ENCODE data around the gene VAV3.

DNA sequence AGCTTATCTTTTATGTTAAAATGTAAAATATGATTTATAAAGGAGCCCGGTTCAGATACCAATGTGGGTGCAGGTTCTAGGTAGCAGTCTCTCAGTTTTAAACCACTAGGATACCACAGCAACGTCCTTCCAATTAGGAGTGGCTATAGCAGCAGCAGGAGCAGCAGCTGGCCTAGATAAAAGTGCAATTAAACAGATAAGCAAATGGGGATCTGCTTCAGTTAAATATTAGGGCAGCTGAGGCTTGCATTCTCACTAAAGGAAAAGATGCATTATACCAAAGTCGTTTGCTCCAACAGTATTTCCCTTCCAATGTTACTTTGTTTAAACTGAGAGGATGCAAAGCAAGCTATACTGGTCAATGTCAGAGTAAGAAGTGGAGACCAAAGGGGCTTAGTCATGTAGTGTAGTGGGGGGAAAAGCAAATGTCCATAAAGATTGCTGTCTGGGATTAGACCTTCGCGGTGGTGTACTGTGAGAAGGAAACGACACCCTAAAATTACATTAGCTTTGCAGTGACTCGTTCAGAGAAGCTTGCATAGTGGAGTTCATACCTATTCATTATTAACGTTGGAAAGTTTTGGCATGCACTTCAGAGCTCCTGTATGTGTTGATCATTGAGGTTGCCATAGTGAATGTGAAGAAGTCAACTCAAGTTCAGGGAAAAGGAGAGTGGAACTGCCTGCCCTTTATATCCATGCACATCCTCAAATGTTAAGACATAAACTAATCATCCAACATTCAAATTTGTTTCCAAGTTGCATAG lies 272.2 kb downstream of the VAV3 start:
- TF ChIP-seq, protein P1, sequence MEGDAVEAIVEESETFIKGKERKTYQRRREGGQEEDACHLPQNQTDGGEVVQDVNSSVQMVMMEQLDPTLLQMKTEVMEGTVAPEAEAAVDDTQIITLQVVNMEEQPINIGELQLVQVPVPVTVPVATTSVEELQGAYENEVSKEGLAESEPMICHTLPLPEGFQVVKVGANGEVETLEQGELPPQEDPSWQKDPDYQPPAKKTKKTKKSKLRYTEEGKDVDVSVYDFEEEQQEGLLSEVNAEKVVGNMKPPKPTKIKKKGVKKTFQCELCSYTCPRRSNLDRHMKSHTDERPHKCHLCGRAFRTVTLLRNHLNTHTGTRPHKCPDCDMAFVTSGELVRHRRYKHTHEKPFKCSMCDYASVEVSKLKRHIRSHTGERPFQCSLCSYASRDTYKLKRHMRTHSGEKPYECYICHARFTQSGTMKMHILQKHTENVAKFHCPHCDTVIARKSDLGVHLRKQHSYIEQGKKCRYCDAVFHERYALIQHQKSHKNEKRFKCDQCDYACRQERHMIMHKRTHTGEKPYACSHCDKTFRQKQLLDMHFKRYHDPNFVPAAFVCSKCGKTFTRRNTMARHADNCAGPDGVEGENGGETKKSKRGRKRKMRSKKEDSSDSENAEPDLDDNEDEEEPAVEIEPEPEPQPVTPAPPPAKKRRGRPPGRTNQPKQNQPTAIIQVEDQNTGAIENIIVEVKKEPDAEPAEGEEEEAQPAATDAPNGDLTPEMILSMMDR (optimal IDR thresholded peaks at IDR 0.05 in 1 of 3, IDR thresholded peaks at IDR 0.05 in 1 of 3, conservative IDR thresholded peaks at IDR 0.05 in 1 of 3; ENCODE audit: extremely low read depth in 1 of 3, insufficient read depth in 2 of 3, low read length in 3 of 3) = no peak
- TF ChIP-seq EZH2 (IDR thresholded peaks at IDR 0.05; ENCODE audit: low read length) = no peak
